DOHH2 (cell line): ENCODE results near the gene CDKL2.

Experiments used
- H3F3A ChIP-seq: fragments of 200-600 bp; sonication (generic), shearing (Covaris generic); 2 replicates; pipeline ENCODE4 v1.6.0; 2016; ENCODE audit warnings: antibody characterized with exemption, mild to moderate bottlenecking; ENCODE audit not compliant: control insufficient read depth, insufficient read depth
- H3K27ac ChIP-seq: fragments of 200-600 bp; sonication (generic); 2 replicates; pipeline ENCODE4 v1.5.1; 2014; ENCODE audit warnings: low read depth, mild to moderate bottlenecking, low read length, moderate library complexity
- H3K27me3 ChIP-seq: fragments of 200-600 bp; sonication (generic); 2 replicates; pipeline ENCODE4 v1.6.1; 2014; ENCODE audit warnings: mild to moderate bottlenecking, low read length, mixed read lengths; ENCODE audit not compliant: control insufficient read depth
- H3K36me3 ChIP-seq: fragments of 200-600 bp; sonication (generic); 2 replicates; pipeline ENCODE4 v1.6.1; 2014; ENCODE audit warnings: mild to moderate bottlenecking, low read length, moderate library complexity, mixed read lengths; ENCODE audit not compliant: control insufficient read depth
- H3K4me1 ChIP-seq: fragments of 200-600 bp; sonication (generic); 2 replicates; pipeline ENCODE4 v1.6.1; 2014; ENCODE audit warnings: mild to moderate bottlenecking, low read length, mixed read lengths; ENCODE audit not compliant: control insufficient read depth
- H3K4me2 ChIP-seq: fragments of 200-600 bp; sonication (generic); 2 replicates; pipeline ENCODE4 v1.6.0; 2014; ENCODE audit warnings: mild to moderate bottlenecking, low read length, moderate library complexity
- H3K4me3 ChIP-seq: fragments of 200-600 bp; sonication (generic); 2 replicates; pipeline ENCODE4 v1.5.1; 2014; ENCODE audit warnings: mild to moderate bottlenecking, low read length, mixed read lengths
- H3K79me2 ChIP-seq: fragments of 200-600 bp; sonication (generic); 2 replicates; pipeline ENCODE4 v1.6.1; 2014; ENCODE audit warnings: mild to moderate bottlenecking, low read length, mixed read lengths; ENCODE audit not compliant: control insufficient read depth
- H3K9me2 ChIP-seq: fragments of 200-600 bp; sonication (generic); replicated peaks from 2 replicates; pipeline ENCODE4 v1.6.1; 2014; ENCODE audit warnings: mild to moderate bottlenecking, low read length, mixed read lengths; ENCODE audit not compliant: control insufficient read depth
- H3K9me3 ChIP-seq: fragments of 200-600 bp; sonication (generic); 2 replicates; pipeline ENCODE4 v1.6.1; 2014; ENCODE audit warnings: antibody characterized with exemption, low read length, mixed read lengths; ENCODE audit not compliant: control insufficient read depth, insufficient read depth
- H4K20me1 ChIP-seq: fragments of 200-600 bp; sonication (generic); 2 replicates; pipeline ENCODE4 v1.6.0; 2014; ENCODE audit warnings: low read depth, mild to moderate bottlenecking, antibody characterized with exemption, low read length, moderate library complexity; ENCODE audit not compliant: control insufficient read depth, insufficient read depth
- EZH2phosphoT487 ChIP-seq: fragments of 200-600 bp; sonication (generic); IDR thresholded peaks from 2 replicates; pipeline ENCODE4 v1.6.1; 2017; ENCODE audit warnings: borderline replicate concordance, mild to moderate bottlenecking, antibody characterized with exemption, low read length, moderate library complexity, mixed read lengths
- TF ChIP-seq, protein P1 (sequence below): fragments of 200-600 bp; sonication (generic); IDR thresholded peaks from one replicate; pipeline ENCODE4 v1.5.1; 2014; ENCODE audit warnings: antibody characterized with exemption, mild to moderate bottlenecking, low read depth, low read length; ENCODE audit not compliant: poor library complexity, severe bottlenecking

Gene CDKL2

GRCh38 chr4:75566911-75567310 lies 63.4 kb downstream of the CDKL2 start:
- H3K4me3 ChIP-seq: no peak overlapping the region
- no peak overlapping the region for H3K27ac ChIP-seq
- H3F3A ChIP-seq: no peaks in the 10 kb centered on the region
- H3K9me2 ChIP-seq: no peaks in the 10 kb centered on the region
- H3K79me2 ChIP-seq: no peaks in the 10 kb centered on the region
- H3K4me2 ChIP-seq: no peak overlapping the region
- no peaks in the 10 kb centered on the region for H3K36me3 ChIP-seq
- H3K9me3 ChIP-seq: no peaks in the 10 kb centered on the region
- H3K4me1 ChIP-seq: no peaks in the 10 kb centered on the region
- H3K27me3 ChIP-seq: peaks cover 2% of the 10 kb centered on the region; the same call in 1 of the 2 replicates
- TF ChIP-seq EZH2phosphoT487: no peak
- TF ChIP-seq, protein P1, sequence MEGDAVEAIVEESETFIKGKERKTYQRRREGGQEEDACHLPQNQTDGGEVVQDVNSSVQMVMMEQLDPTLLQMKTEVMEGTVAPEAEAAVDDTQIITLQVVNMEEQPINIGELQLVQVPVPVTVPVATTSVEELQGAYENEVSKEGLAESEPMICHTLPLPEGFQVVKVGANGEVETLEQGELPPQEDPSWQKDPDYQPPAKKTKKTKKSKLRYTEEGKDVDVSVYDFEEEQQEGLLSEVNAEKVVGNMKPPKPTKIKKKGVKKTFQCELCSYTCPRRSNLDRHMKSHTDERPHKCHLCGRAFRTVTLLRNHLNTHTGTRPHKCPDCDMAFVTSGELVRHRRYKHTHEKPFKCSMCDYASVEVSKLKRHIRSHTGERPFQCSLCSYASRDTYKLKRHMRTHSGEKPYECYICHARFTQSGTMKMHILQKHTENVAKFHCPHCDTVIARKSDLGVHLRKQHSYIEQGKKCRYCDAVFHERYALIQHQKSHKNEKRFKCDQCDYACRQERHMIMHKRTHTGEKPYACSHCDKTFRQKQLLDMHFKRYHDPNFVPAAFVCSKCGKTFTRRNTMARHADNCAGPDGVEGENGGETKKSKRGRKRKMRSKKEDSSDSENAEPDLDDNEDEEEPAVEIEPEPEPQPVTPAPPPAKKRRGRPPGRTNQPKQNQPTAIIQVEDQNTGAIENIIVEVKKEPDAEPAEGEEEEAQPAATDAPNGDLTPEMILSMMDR: no peak
- no peaks in the 10 kb centered on the region for H4K20me1 ChIP-seq

DNA sequence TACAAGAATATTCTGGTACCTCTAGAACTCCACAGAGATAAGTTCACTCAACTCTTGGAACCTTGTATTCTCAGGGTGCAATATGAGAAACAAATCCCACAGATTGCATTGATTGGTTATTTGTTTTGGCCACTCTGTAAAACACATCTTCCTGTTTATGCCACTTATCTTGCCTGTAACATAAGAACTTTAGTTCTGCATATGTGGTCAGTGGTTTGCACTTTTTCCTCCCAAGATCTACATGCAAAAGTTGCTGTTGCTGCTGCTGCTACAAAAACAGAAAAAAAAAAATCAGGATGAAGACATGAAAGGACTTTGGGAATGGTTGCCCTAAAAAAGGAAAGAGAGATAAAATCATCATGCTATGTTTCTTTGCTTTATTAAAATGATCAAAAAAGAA lies 64.8 kb downstream of the CDKL2 start:
- Histone ChIP-seq H3K9me2 (no peaks in the 10 kb centered on the region), H3K4me1 (no peaks in the 10 kb centered on the region), H3F3A (no peaks in the 10 kb centered on the region), H3K79me2 (no peaks in the 10 kb centered on the region), H3K27ac (no peak overlapping the region), H3K4me3 (no peak overlapping the region), H3K4me2 (no peak overlapping the region), H4K20me1 (no peaks in the 10 kb centered on the region), H3K9me3 (no peaks in the 10 kb centered on the region), H3K36me3 (no peaks in the 10 kb centered on the region), H3K27me3 (no peaks in the 10 kb centered on the region)
- TF ChIP-seq, protein P1: no peak
- no peak for TF ChIP-seq EZH2phosphoT487

DNA sequence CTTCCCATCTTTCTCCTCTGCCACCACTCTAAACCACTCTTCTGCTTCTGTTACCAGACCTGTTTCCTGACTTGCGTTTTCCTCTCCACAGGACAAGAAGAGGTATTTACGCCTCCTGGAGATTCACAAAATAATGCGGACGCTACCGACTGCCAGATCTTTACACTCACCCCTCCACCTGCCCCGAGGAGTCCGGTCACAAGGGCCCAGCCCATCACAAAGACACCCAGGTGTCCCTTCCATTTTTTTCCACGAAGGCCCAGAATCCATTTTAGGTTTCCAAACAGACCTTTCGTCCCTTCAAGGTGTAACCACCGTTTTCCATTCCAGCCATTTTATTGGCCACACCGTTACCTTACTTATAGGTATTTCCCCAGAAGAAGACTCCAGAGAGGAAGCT lies 66.3 kb downstream of the CDKL2 start:
- Histone ChIP-seq H3K79me2 (no peaks in the 10 kb centered on the region), H3K9me3 (no peaks in the 10 kb centered on the region), H3K27ac (no peak overlapping the region), H3K9me2 (no peaks in the 10 kb centered on the region), H3K4me1 (no peaks in the 10 kb centered on the region), H3K4me2 (no peak overlapping the region), H3K36me3 (no peaks in the 10 kb centered on the region), H3F3A (no peaks in the 10 kb centered on the region), H3K27me3 (peaks cover 4% of the 10 kb centered on the region; the same call in 1 of the 2 replicates), H4K20me1 (no peaks in the 10 kb centered on the region), H3K4me3 (no peak overlapping the region)
- TF ChIP-seq, protein P1: no peak
- no peak for TF ChIP-seq EZH2phosphoT487
